SU-DHL-6 (cell line): ENCODE data around the gene OSBPL2.

ENCODE experiments used
- CTCF ChIP-seq: fragments of 200-600 bp; sonication (generic); IDR thresholded peaks from one replicate; pipeline ENCODE4 v1.5.1; 2017; ENCODE audit warnings: antibody characterized with exemption, mild to moderate bottlenecking, low read length, moderate library complexity; ENCODE audit not compliant: insufficient read depth, poor library complexity, severe bottlenecking
- EZH2phosphoT487 ChIP-seq: fragments of 200-600 bp; sonication (generic), shearing (Covaris generic); conservative IDR thresholded peaks from 2 replicates; pipeline ENCODE4 v1.6.1; 2018; ENCODE audit warnings: mild to moderate bottlenecking, antibody characterized with exemption, low read length, moderate library complexity, mixed read lengths

- no peak for TF ChIP-seq CTCF
- no peak for TF ChIP-seq EZH2phosphoT487
These were observed 43.8 kb downstream of the OSBPL2 start for GRCh38 chr20:62282103-62282502.
